Thoracic aorta (tissue), 2 donors: ENCODE data around the gene CLIC2. TPM values are rescaled to one million over a fixed set of nuclear protein-coding genes. Genes with fewer than 3 reads are reported as not detected.

Experiments used
- ATAC-seq: fragments of 150-250 bp; one replicate; pipeline ENCODE4 v1.8.0; 2017; ENCODE audit warnings: low read depth; ENCODE audit not compliant: insufficient number of reproducible peaks, low FRiP score
- DNase-seq: peaks from one replicate; pipeline ENCODE4 v3.0.0-alpha.2; 2020; ENCODE audit warnings: low spot score
- H3K27ac ChIP-seq, 2 donors: fragments of 200-600 bp; sonication (generic); 1 replicate in 1 of 2; 2 replicates in 1 of 2; pipeline ENCODE4 v1.5.1; 2016; ENCODE audit warnings: mild to moderate bottlenecking in 2 of 2, moderate library complexity in 2 of 2
- H3K27me3 ChIP-seq: fragments of 200-600 bp; sonication (generic); replicated peaks from 2 replicates; pipeline ENCODE4 v1.6.0; 2016; ENCODE audit warnings: mild to moderate bottlenecking; ENCODE audit not compliant: insufficient read depth
- H3K36me3 ChIP-seq: fragments of 200-600 bp; sonication (generic); one replicate; pipeline ENCODE4 v1.5.1; 2016
- H3K4me1 ChIP-seq, 2 donors: fragments of 200-600 bp; sonication (generic); 1 replicate in 1 of 2; 2 replicates in 1 of 2; pipeline versions ENCODE4 v1.5.1 to v1.6.0; 2016; ENCODE audit warnings: low read depth in 2 of 2, mild to moderate bottlenecking in 1 of 2; ENCODE audit not compliant: control insufficient read depth in 1 of 2
- H3K4me3 ChIP-seq: fragments of 200-600 bp; sonication (generic); 2 replicates; pipeline ENCODE4 v1.5.1; 2016; ENCODE audit warnings: mild to moderate bottlenecking
- H3K9me3 ChIP-seq: fragments of 200-600 bp; sonication (generic); 2 replicates; pipeline ENCODE4 v1.5.1; 2016
- total RNA-seq, 2 donors: library from RNA; depleted of rRNA; stranded (reverse); fragments of >200 nt; gene quantifications; one replicate each; pipeline versions ENCODE4 v1.1.0 to v1.2.3, GENCODE V29; 2016
- TF ChIP-seq, protein P1 (sequence below): fragments of 200-600 bp; sonication (generic); IDR thresholded peaks from one replicate; pipeline ENCODE4 v1.5.1; 2019; ENCODE audit warnings: antibody characterized with exemption

CLIC2 gene
- total RNA-seq, 2 donors from 2014 or later: 8.3 to 18.7 TPM

DNA sequence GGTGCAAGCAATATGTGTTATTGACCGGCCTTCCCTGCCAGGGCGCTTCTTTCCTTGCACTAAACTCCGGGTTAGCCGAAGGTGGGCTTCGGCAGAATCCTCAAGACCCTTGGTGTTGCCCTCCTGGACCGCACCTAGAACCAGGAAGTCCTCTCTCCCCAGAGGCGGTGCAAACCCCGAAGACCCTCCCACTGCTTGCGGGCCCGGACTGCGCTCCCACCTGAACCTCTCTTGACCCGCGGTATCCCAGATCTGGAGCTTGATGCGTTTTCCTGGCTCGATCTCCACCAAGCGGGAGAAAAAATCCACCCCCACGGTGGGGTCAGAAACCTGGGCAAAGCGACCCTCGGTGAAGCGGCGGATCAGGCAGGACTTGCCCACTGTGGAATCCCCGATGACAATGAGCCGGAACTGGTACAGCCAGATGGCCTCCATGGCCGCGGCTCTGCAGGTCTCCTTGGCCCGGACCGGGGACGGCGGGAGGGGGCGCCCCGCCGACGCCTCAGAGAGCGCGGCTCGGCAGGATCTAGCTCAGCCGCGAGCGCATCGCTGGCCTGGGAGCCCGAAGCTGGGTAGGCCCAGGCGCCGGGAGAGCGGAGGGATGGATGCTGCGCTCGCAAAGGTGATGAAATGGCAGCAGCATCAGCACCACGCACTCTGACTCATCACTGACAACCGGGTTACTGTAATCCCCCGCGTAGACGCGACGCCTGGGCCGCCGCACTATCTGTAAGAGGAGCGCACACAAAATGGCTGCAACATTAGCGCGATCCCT, 70.4 kb downstream of the CLIC2 start, which contains the start of gene RAB39B:
Gene RAB39B, minus strand, starts transcription at position 638 of the 775 bp plus-strand sequence. Its CDS starts 203 bp downstream, at position 435.
- H3K9me3 ChIP-seq: no peaks in the 10 kb centered on the region
- H3K4me3 ChIP-seq: peak within 1 kb of the TSS; percentile 71
- TF ChIP-seq, protein P1, sequence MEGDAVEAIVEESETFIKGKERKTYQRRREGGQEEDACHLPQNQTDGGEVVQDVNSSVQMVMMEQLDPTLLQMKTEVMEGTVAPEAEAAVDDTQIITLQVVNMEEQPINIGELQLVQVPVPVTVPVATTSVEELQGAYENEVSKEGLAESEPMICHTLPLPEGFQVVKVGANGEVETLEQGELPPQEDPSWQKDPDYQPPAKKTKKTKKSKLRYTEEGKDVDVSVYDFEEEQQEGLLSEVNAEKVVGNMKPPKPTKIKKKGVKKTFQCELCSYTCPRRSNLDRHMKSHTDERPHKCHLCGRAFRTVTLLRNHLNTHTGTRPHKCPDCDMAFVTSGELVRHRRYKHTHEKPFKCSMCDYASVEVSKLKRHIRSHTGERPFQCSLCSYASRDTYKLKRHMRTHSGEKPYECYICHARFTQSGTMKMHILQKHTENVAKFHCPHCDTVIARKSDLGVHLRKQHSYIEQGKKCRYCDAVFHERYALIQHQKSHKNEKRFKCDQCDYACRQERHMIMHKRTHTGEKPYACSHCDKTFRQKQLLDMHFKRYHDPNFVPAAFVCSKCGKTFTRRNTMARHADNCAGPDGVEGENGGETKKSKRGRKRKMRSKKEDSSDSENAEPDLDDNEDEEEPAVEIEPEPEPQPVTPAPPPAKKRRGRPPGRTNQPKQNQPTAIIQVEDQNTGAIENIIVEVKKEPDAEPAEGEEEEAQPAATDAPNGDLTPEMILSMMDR: no peak
- no peaks in the 10 kb centered on the region for H3K36me3 ChIP-seq
- H3K4me1 ChIP-seq: no peaks in the 10 kb centered on the region
- DNase-seq: peak; percentile 10
- H3K27ac ChIP-seq: no peak within 1 kb of the TSS
- no peaks in the 10 kb centered on the region for H3K27me3 ChIP-seq
- no peak for ATAC-seq

DNA sequence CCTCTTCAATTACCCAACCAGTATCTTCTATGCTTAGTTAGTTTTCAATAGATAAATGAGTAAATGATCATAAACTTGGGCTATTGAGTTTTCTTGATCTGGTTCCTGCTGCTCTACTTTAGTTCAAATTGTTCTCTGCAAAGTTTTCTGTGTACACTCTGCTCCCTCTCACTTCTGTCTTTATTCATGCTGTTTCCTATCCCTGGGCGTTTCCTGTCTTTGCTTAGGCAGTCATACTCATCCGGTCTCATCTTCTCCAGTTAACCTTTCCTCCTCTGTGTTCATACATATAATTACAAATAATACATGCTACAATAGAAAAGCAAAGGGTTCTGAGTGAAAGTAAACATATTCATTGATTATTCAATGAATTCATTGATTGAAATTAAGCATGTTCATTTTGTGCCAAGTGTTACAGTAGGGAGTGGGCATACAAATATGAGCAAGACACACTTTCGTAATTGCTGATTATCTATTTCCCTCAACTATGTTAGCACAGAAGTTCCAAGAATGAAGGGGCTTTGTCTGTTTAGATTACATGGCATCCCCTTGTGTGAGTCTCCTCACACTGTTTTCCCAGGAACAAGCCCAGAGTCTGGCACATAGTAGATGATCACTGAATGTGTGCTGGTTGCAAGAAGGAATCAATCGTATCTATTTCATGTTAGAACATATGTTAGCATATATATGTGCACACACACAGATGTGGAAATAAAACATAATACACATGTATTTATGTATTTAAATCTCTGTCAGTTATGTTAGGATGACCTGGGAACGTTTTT, 71.3 kb downstream of the CLIC2 start:
- no peaks in the 10 kb centered on the region for H3K9me3 ChIP-seq
- H3K36me3 ChIP-seq: no peaks in the 10 kb centered on the region
- DNase-seq (no peak), ATAC-seq (no peak)
- TF ChIP-seq, protein P1: no peak
- no peak overlapping the region for H3K27ac ChIP-seq
- no peaks in the 10 kb centered on the region for H3K27me3 ChIP-seq
- no peaks in the 10 kb centered on the region for H3K4me1 ChIP-seq
- peak overlapping the region; percentile 71 for H3K4me3 ChIP-seq

DNA sequence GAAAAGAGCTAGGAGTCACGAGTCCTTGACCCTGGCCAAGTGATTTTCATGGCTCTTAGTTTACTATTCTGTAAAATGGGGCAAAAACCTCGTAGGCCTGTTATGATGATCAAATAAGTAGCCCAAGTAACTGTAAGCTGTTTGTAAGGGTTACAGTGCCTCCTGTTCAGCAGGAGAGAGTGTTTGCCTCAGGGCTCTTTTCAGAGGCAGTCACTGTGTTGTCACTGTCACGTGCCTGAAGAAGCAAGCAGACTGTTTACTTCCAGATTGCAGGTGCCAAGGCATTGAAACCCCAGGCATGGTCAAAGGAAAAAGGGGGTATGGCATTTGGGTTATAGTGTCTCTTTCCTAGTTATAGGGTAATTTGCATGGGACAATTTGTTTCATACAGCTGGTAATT, 74.7 kb downstream of the CLIC2 start:
- H3K36me3 ChIP-seq: no peaks in the 10 kb centered on the region
- no peak overlapping the region for H3K4me3 ChIP-seq
- ATAC-seq (no peak), DNase-seq (no peak)
- H3K27me3 ChIP-seq: no peaks in the 10 kb centered on the region
- no peaks in the 10 kb centered on the region for H3K9me3 ChIP-seq
- H3K4me1 ChIP-seq: no peaks in the 10 kb centered on the region
- H3K27ac ChIP-seq: no peak overlapping the region
- TF ChIP-seq, protein P1: no peak

- Histone ChIP-seq H3K9me3 (no peaks in the 10 kb centered on the region), H3K4me1 (no peaks in the 10 kb centered on the region), H3K27ac (no peak overlapping the region), H3K4me3 (no peak overlapping the region), H3K36me3 (no peaks in the 10 kb centered on the region), H3K27me3 (no peaks in the 10 kb centered on the region)
- no peak for DNase-seq
- TF ChIP-seq, protein P1: no peak
- no peak for ATAC-seq
Observed at GRCh38 chrX:155251391-155251790, 83.0 kb downstream of the CLIC2 start.

- ATAC-seq: no peak
- TF ChIP-seq, protein P1: no peak
- Histone ChIP-seq H3K9me3 (no peaks in the 10 kb centered on the region), H3K4me3 (no peak overlapping the region), H3K27ac (no peak overlapping the region), H3K4me1 (no peaks in the 10 kb centered on the region), H3K36me3 (no peaks in the 10 kb centered on the region), H3K27me3 (no peaks in the 10 kb centered on the region)
- DNase-seq: no peak
Observed at GRCh38 chrX:155247497-155247896, 86.9 kb downstream of the CLIC2 start.
